Chondrocyte (in vitro differentiated cells): ENCODE measurements around the gene CSTPP1. TPM values are rescaled to one million over a fixed set of nuclear protein-coding genes. Genes with fewer than 3 reads are reported as not detected.
A peak's percentile ranks its signal among the peaks of the same experiment; 100 is the strongest.

ENCODE experiments used
- DNase-seq: peaks from one replicate; pipeline ENCODE4 v3.0.0; 2021; ENCODE audit warnings: mixed read lengths, low spot score
- H3K27ac Mint-ChIP-seq: one replicate; pipeline ENCODE4 v1.8.0; 2021; ENCODE audit warnings: mild to moderate bottlenecking, moderate library complexity, mixed read lengths; ENCODE audit not compliant: unreplicated experiment
- H3K27me3 Mint-ChIP-seq: 2 replicates; pipeline ENCODE4 v1.8.0; 2021; ENCODE audit warnings: low read depth, mixed read lengths
- H3K36me3 Mint-ChIP-seq: 2 replicates; pipeline ENCODE4 v1.8.0; 2021; ENCODE audit warnings: low read depth, mixed read lengths
- H3K4me1 Mint-ChIP-seq: 2 replicates; pipeline ENCODE4 v1.8.0; 2021; ENCODE audit warnings: low read depth, mild to moderate bottlenecking, mixed read lengths
- H3K4me3 Mint-ChIP-seq: one replicate; pipeline ENCODE4 v1.8.0; 2021; ENCODE audit warnings: mild to moderate bottlenecking, moderate library complexity, mixed read lengths; ENCODE audit not compliant: unreplicated experiment
- H3K9me3 Mint-ChIP-seq: 2 replicates; pipeline ENCODE4 v1.8.0; 2021; ENCODE audit warnings: low read depth, mixed read lengths
- CTCF ChIP-seq: fragments of 200-600 bp; sonication (generic); IDR thresholded peaks from 2 replicates; pipeline ENCODE4 v1.5.0; 2021; ENCODE audit warnings: antibody characterized with exemption, mild to moderate bottlenecking, moderate library complexity
- total RNA-seq: library from RNA; stranded (reverse); gene quantifications from 3 replicates; pipeline ENCODE4 v1.2.1, GENCODE V29; 2021

The CSTPP1 gene
- total RNA-seq, 1 donor from 2014 or later = 19.6 TPM

- TF ChIP-seq CTCF = no peak
- Mint-ChIP-seq H3K27me3 (no peaks in the 10 kb centered on the region), H3K36me3 (no peaks in the 10 kb centered on the region), H3K4me1 (peaks cover 59% of the 10 kb centered on the region), H3K27ac (peak overlapping the region; percentile 71), H3K9me3 (no peaks in the 10 kb centered on the region), H3K4me3 (no peak overlapping the region)
- DNase-seq = no peak
Measured at GRCh38 chr11:47004595-47005033, 68.1 kb downstream of the CSTPP1 start.

DNA sequence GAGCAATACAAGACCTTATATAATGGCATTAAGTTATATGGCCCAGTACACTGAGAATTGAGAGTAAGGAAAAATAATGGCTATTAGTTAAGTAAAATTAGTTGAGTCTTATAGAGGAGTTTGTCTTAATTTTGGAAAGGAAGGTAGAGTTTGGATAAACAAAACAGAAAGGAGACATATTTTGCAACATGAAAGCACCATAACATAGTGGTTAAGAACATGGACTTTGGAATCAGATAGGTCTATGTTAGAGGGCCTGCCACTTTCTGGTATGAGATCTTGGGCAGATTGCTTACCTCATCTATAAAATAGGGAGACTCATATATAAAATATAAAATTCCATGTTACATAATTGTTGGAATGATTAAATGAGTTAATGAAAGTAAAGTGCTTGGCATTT lies 68.9 kb downstream of the CSTPP1 start:
- H3K4me1 Mint-ChIP-seq = peaks cover 58% of the 10 kb centered on the region
- peak overlapping the region; percentile 71 for H3K27ac Mint-ChIP-seq
- TF ChIP-seq CTCF = no peak
- H3K4me3 Mint-ChIP-seq = no peak overlapping the region
- no peaks in the 10 kb centered on the region for H3K27me3 Mint-ChIP-seq
- no peak for DNase-seq
- no peaks in the 10 kb centered on the region for H3K36me3 Mint-ChIP-seq
- no peaks in the 10 kb centered on the region for H3K9me3 Mint-ChIP-seq

GRCh38 chr11:47007579-47007978 lies 71.0 kb downstream of the CSTPP1 start:
- DNase-seq = no peak
- Mint-ChIP-seq H3K27ac (no peak overlapping the region), H3K9me3 (no peaks in the 10 kb centered on the region), H3K4me1 (peaks cover 64% of the 10 kb centered on the region), H3K27me3 (no peaks in the 10 kb centered on the region), H3K36me3 (no peaks in the 10 kb centered on the region), H3K4me3 (no peak overlapping the region)
- TF ChIP-seq CTCF = no peak

DNA sequence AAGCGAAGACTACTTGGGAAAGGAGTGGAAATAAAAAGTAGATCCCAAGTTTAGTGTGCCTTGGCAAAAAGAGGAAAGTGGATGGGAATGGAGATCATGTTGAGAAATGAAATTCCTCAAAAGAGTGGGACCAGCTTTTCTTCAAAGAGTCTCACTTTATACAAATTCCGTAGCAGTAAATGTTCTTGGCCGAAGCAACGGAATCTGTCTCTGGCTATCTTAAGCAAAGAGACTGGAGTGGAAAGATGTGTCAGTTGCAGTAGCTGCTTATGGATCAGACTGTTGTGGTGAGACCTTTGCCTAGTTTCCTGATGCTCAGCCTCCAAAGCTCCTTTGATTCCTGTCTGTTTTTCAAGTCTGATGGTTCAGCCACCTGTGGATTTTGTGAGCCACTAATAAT lies 73.6 kb downstream of the CSTPP1 start:
- Mint-ChIP-seq H3K27me3 (no peaks in the 10 kb centered on the region), H3K4me3 (no peak overlapping the region), H3K4me1 (peaks cover 42% of the 10 kb centered on the region), H3K9me3 (peaks cover 2% of the 10 kb centered on the region), H3K27ac (peak overlapping the region; percentile 65), H3K36me3 (no peaks in the 10 kb centered on the region)
- TF ChIP-seq CTCF = no peak
- no peak for DNase-seq

DNA sequence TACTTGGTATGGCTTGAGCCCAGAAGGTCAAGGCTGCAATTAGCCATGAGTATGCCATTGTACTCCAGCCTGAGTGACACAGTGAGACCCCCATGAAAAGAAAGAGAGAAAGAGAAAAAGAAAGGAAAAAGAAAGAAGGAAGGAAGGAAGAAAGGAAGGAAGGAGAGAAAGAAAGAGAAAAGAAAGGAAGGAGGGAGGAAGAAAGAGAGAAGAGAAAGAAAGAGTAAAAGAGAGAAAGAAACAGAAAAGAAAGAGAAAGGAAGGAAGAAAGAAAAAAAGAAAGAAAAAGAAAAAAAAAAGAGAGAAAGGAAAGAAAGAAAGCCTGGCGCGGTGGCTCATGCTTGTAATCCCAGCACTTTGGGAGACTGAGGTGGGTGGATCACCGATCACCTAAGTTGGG lies 77.5 kb downstream of the CSTPP1 start:
- Mint-ChIP-seq H3K9me3 (peaks cover 2% of the 10 kb centered on the region), H3K36me3 (no peaks in the 10 kb centered on the region), H3K4me3 (no peak overlapping the region), H3K27ac (no peak overlapping the region), H3K27me3 (no peaks in the 10 kb centered on the region), H3K4me1 (peaks cover 24% of the 10 kb centered on the region)
- TF ChIP-seq CTCF = no peak
- no peak for DNase-seq
